Panc1 (cell line): ENCODE results near the gene GAS7. TPM values are rescaled to one million over a fixed set of nuclear protein-coding genes. Genes with fewer than 3 reads are reported as not detected.
"Not testable (repeated sequence)": the region's sequence is repeated elsewhere in the genome, so short reads cannot be mapped to it uniquely, and the experiment has no call there.

Experiments used
- ATAC-seq: fragments of 200-7000 bp; cut with Tn5 transposase; 2 replicates; pipeline ENCODE4 v1.9.1; 2020; ENCODE audit warnings: mild to moderate bottlenecking, moderate library complexity
- BruUV-seq: library from RNA; stranded (reverse); fragments of 400-500 nt; replicated peaks from 2 replicates; lab custom pipeline; 2021; lab: Mats Ljungman, UMichigan
- CTCF ChIA-PET: fragments of 300-600 bp; sonication (Branson Sonifier 250); formaldehyde crosslinking; loops from one replicate; lab custom pipeline; 2022; ENCODE audit warnings: antibody characterized with exemption; lab: Charles Lee
- POLR2A ChIA-PET: fragments of 300-600 bp; sonication (Branson Sonifier 250); formaldehyde crosslinking; loops from one replicate; lab custom pipeline; 2022; ENCODE audit warnings: antibody characterized with exemption; lab: Charles Lee
- DNase-seq: peaks from one replicate; pipeline ENCODE4 v3.0.0-alpha.2; 2010; ENCODE audit warnings: low read depth, low spot score
- H3K27ac ChIP-seq: 2 replicates; pipeline ENCODE4 v1.5.1; 2011; ENCODE audit warnings: mild to moderate bottlenecking, low read length, inconsistent platforms
- H3K27me3 ChIP-seq: fragments of 200-500 bp; sonication (Bioruptor generic); 2 replicates; pipeline ENCODE4 v1.6.0; 2014; ENCODE audit warnings: low read length, inconsistent platforms; ENCODE audit not compliant: control insufficient read depth, insufficient read depth
- H3K36me3 ChIP-seq: fragments of 200-500 bp; sonication (Bioruptor generic); 2 replicates; pipeline ENCODE4 v1.5.1; 2014; ENCODE audit warnings: inconsistent platforms, mild to moderate bottlenecking, low read length, moderate library complexity; ENCODE audit not compliant: control insufficient read depth, insufficient read depth
- H3K4me1 ChIP-seq: 2 replicates; pipeline ENCODE4 v1.5.1; 2011; ENCODE audit warnings: inconsistent platforms, mild to moderate bottlenecking, low read length, moderate library complexity; ENCODE audit not compliant: control insufficient read depth, insufficient read depth
- H3K4me3 ChIP-seq, 2 experiments: 2 replicates each; pipeline ENCODE4 v1.5.1; 2011 to 2012; ENCODE audit warnings: low read depth in 2 of 2, low read length in 2 of 2, mild to moderate bottlenecking in 2 of 2, inconsistent platforms in 1 of 2, moderate library complexity in 1 of 2
- H3K9me3 ChIP-seq: fragments of 200-500 bp; sonication (Bioruptor generic); 2 replicates; pipeline ENCODE4 v1.5.1; 2014; ENCODE audit warnings: low read depth, mild to moderate bottlenecking, inconsistent platforms, low read length, moderate library complexity; ENCODE audit not compliant: control insufficient read depth, insufficient read depth
- POLR2AphosphoS5 ChIP-seq: IDR thresholded peaks from 2 replicates; pipeline ENCODE4 v1.6.1; 2012; ENCODE audit warnings: mild to moderate bottlenecking, low read depth, low read length, moderate library complexity
- SIN3A ChIP-seq: IDR thresholded peaks from 2 replicates; pipeline ENCODE4 v1.6.1; 2012; ENCODE audit warnings: low read depth, mild to moderate bottlenecking, low read length, moderate library complexity, borderline replicate concordance; ENCODE audit not compliant: insufficient read depth
- TCF7L2 ChIP-seq: IDR thresholded peaks from 2 replicates; pipeline ENCODE4 v1.6.1; 2011; ENCODE audit warnings: mild to moderate bottlenecking, low read depth, low read length, inconsistent platforms
- in situ Hi-C: cut with HindIII; loops from 2 replicates; pipeline ENCODE4 v1.10.0; 2016; ENCODE audit warnings: low sequenced_read_pairs, low pct_unique_long_range_greater_than_20kb
- intact Hi-C: fragments of 100-400 bp; cut with micrococcal nuclease; formaldehyde crosslinking; loops from one replicate; pipeline ENCODE4 v1.10.0; 2022; ENCODE audit not compliant: unreplicated experiment
- total RNA-seq: library from RNA; stranded (reverse); gene quantifications from one replicate; pipeline ENCODE4 v1.2.1, GENCODE V29; 2021; ENCODE audit not compliant: unreplicated experiment
- TF ChIP-seq, protein P1 (sequence below), 2 experiments: IDR thresholded peaks; 2 replicates each; pipeline ENCODE4 v1.6.1; 2011 to 2012; ENCODE audit warnings: low read depth in 2 of 2, control low read depth in 1 of 2, low read length in 1 of 2, mild to moderate bottlenecking in 1 of 2, moderate library complexity in 1 of 2; ENCODE audit not compliant: insufficient read depth in 1 of 2
- TF ChIP-seq, protein P2 (sequence below): fragments of 450-650 bp; IDR thresholded peaks from 2 replicates; pipeline ENCODE4 v1.5.1; 2017; ENCODE audit warnings: mild to moderate bottlenecking

GAS7 gene
- total RNA-seq, 1 experiment from 2014 or later: 0.05 TPM

DNA sequence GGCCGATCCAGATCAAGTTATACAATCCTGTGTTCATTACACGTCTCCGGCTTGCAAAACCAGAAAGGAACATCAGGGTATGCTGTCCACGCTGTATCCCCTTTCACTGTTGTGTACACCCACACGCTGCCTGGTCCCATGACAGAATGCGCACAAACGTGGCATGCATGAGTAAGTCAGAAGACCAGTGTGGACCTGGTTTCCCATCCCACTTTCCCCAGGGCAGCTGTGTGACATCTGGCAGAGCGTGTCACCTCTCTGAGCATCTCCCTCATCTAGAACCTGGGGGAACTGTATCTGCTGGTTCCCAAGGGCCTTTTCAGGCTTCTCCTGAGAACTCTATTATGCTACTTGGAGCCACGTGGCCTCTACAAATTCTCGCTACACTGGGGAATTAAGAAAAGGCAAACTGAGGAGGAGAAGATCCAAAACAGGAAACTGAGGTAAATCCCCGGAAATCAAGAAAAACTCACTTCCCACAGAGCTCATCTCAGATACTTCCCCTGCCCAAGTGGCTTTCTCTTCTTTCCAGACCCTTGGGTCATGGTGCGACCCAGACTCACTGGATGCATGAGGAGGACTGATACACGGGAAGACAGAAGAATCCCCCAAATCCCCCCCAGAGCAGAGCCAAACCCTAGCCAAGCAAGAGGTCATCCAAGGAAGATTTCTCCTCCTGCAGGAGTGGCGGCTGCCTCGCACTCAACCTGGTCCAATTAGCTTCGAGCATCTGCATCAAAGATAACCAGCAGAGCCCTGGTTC lies 139.3 kb downstream of the GAS7 start:
- BruUV-seq: no TSS peak
- ChIA-PET CTCF (interaction anchor here (0.7 kb wide), 1 partner anchor 558 kb away, joined by 5 read pairs; no protein-coding TSS in a partner anchor), POLR2A (no interaction called here)
- in situ Hi-C loops (no loop called here), intact Hi-C loops (no loop called here)
- H3K4me3 ChIP-seq: no peak overlapping the region
- ATAC-seq (no peak), DNase-seq (no peak)
- no peak overlapping the region for H3K27ac ChIP-seq
- H3K9me3 ChIP-seq: no peaks in the 10 kb centered on the region
- H3K36me3 ChIP-seq: no peaks in the 10 kb centered on the region
- TF ChIP-seq, protein P1, sequence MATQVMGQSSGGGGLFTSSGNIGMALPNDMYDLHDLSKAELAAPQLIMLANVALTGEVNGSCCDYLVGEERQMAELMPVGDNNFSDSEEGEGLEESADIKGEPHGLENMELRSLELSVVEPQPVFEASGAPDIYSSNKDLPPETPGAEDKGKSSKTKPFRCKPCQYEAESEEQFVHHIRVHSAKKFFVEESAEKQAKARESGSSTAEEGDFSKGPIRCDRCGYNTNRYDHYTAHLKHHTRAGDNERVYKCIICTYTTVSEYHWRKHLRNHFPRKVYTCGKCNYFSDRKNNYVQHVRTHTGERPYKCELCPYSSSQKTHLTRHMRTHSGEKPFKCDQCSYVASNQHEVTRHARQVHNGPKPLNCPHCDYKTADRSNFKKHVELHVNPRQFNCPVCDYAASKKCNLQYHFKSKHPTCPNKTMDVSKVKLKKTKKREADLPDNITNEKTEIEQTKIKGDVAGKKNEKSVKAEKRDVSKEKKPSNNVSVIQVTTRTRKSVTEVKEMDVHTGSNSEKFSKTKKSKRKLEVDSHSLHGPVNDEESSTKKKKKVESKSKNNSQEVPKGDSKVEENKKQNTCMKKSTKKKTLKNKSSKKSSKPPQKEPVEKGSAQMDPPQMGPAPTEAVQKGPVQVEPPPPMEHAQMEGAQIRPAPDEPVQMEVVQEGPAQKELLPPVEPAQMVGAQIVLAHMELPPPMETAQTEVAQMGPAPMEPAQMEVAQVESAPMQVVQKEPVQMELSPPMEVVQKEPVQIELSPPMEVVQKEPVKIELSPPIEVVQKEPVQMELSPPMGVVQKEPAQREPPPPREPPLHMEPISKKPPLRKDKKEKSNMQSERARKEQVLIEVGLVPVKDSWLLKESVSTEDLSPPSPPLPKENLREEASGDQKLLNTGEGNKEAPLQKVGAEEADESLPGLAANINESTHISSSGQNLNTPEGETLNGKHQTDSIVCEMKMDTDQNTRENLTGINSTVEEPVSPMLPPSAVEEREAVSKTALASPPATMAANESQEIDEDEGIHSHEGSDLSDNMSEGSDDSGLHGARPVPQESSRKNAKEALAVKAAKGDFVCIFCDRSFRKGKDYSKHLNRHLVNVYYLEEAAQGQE (IDR thresholded peaks at IDR 0.05; ENCODE audit: insufficient read depth in 1 of 2, low read depth in 2 of 2, low read length in 1 of 2): no peak
- no peak for TF ChIP-seq TCF7L2
- no peak for TF ChIP-seq POLR2AphosphoS5
- TF ChIP-seq SIN3A: no peak
- TF ChIP-seq, protein P2, sequence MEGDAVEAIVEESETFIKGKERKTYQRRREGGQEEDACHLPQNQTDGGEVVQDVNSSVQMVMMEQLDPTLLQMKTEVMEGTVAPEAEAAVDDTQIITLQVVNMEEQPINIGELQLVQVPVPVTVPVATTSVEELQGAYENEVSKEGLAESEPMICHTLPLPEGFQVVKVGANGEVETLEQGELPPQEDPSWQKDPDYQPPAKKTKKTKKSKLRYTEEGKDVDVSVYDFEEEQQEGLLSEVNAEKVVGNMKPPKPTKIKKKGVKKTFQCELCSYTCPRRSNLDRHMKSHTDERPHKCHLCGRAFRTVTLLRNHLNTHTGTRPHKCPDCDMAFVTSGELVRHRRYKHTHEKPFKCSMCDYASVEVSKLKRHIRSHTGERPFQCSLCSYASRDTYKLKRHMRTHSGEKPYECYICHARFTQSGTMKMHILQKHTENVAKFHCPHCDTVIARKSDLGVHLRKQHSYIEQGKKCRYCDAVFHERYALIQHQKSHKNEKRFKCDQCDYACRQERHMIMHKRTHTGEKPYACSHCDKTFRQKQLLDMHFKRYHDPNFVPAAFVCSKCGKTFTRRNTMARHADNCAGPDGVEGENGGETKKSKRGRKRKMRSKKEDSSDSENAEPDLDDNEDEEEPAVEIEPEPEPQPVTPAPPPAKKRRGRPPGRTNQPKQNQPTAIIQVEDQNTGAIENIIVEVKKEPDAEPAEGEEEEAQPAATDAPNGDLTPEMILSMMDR: no peak
- no peaks in the 10 kb centered on the region; the same call in 1 of the 2 replicates for H3K27me3 ChIP-seq
- no peaks in the 10 kb centered on the region for H3K4me1 ChIP-seq

DNA sequence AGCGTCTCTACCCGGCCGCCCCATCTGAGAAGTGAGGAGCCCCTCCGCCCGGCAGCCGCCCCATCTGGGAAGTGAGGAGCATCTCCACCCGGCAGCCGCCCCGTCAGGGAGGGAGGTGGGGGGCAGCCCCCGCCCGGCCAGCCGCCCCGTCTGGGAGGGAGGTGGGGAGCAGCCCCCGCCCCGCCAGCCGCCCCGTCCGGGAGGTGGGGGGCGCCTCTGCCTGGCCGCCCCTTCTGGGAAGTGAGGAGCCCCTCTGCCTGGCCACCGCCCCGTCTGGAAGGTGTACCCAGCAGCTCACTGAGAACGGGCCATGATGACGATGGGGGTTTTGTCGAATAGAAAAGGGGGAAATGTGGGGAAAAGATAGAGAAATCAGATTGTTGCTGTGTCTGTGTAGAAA lies 140.9 kb downstream of the GAS7 start:
- H3K4me3 ChIP-seq, H3K9me3 ChIP-seq, POLR2A ChIA-PET, H3K4me1 ChIP-seq, CTCF ChIA-PET, H3K27me3 ChIP-seq, H3K27ac ChIP-seq, intact Hi-C loops, ATAC-seq, BruUV-seq, DNase-seq, in situ Hi-C loops, H3K36me3 ChIP-seq: not testable (repeated sequence)

DNA sequence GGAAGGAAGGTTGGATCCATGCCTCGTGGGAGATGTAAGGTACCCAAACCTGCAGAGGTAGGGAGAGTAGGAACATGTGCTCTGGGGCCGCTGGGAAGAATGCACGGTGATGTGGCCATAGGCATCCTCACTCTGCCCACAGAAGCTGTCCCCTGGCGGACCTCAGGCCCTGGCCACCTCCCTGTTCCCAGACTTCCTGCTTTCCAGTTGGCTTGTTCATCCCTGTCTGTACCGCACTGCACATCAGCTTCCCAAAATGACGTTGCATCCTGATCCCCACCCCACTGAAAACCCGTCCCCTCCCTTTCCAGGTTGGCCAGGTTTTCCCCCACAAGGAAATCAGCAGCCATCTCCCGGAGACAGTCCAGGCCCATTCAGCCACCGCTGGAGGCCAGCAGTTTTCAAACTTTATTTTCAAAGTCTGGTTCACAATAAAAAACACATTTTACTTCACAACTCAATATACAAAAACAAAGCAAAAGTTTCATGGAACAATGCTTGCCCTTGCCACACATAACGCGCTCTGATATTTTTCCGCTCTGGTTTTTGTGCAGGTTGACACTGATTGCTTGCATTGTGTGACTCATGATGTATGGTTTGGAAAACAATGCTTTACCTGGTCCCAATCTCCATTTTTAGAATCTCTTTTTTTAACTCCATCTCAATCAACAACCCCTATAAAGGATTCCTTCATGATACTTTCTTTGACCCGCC lies 143.0 kb downstream of the GAS7 start:
- Histone ChIP-seq H3K36me3 (no peaks in the 10 kb centered on the region), H3K4me3 (no peak overlapping the region), H3K27ac (no peak overlapping the region), H3K27me3 (no peaks in the 10 kb centered on the region; the same call in 1 of the 2 replicates), H3K9me3 (no peaks in the 10 kb centered on the region), H3K4me1 (no peaks in the 10 kb centered on the region)
- TF ChIP-seq TCF7L2 (no peak), POLR2AphosphoS5 (no peak)
- TF ChIP-seq, protein P1 (IDR thresholded peaks at IDR 0.05; ENCODE audit: insufficient read depth in 1 of 2, low read depth in 2 of 2, low read length in 1 of 2): no peak
- TF ChIP-seq, protein P2: no peak
- CTCF ChIA-PET: no interaction called here
- intact Hi-C loops (no loop called here), in situ Hi-C loops (no loop called here)
- ATAC-seq (no peak), DNase-seq (no peak)
- BruUV-seq: no TSS peak
- POLR2A ChIA-PET: no interaction called here
